Ishikawa (cell line): ENCODE data around the gene GLIS2.

Experiments used
- CEBPB ChIP-seq: IDR thresholded peaks from 2 replicates; pipeline ENCODE4 v1.6.1; 2012
- CREB1 ChIP-seq: IDR thresholded peaks from 2 replicates; pipeline ENCODE4 v1.6.1; 2012; ENCODE audit warnings: low read depth
- EGR1 ChIP-seq: IDR thresholded peaks from 2 replicates; pipeline ENCODE4 v1.6.1; 2012
- EP300 ChIP-seq: IDR thresholded peaks from 2 replicates; pipeline ENCODE4 v1.6.1; 2012; ENCODE audit warnings: borderline replicate concordance
- FOXM1 ChIP-seq: IDR thresholded peaks from 2 replicates; pipeline ENCODE4 v1.6.1; 2012; ENCODE audit warnings: low read depth, borderline replicate concordance
- MAX ChIP-seq: IDR thresholded peaks from 2 replicates; pipeline ENCODE4 v1.6.1; 2012
- NFIC ChIP-seq: IDR thresholded peaks from 2 replicates; pipeline ENCODE4 v1.6.1; 2012
- RAD21 ChIP-seq: IDR thresholded peaks from 2 replicates; pipeline ENCODE4 v1.6.1; 2012; ENCODE audit warnings: low read depth
- REST ChIP-seq: IDR thresholded peaks from 2 replicates; pipeline ENCODE4 v1.6.1; 2012; ENCODE audit warnings: low read depth, mild to moderate bottlenecking
- TAF1 ChIP-seq: IDR thresholded peaks from 2 replicates; pipeline ENCODE4 v1.6.1; 2012; ENCODE audit warnings: low read depth, mild to moderate bottlenecking
- TCF12 ChIP-seq: IDR thresholded peaks from 2 replicates; pipeline ENCODE4 v1.6.1; 2012; ENCODE audit warnings: low read depth
- TEAD4 ChIP-seq: IDR thresholded peaks from 2 replicates; pipeline ENCODE4 v1.6.1; 2012
- USF1 ChIP-seq: IDR thresholded peaks from 2 replicates; pipeline ENCODE4 v1.6.1; 2012
- YY1 ChIP-seq: IDR thresholded peaks from 2 replicates; pipeline ENCODE4 v1.6.1; 2012; ENCODE audit warnings: low read depth
- ZBTB7A ChIP-seq: IDR thresholded peaks from 2 replicates; pipeline ENCODE4 v1.6.1; 2012; ENCODE audit warnings: low read depth

The GLIS2 gene

GRCh38 chr16:4338712-4339299 is 22.9 kb downstream of the GLIS2 start:
- TF ChIP-seq FOXM1 (no peak), EGR1 (no peak), USF1 (no peak), YY1 (no peak), REST (no peak)

- TF ChIP-seq YY1, result no peak
- TF ChIP-seq TEAD4, result no peak
- TF ChIP-seq NFIC, result no peak
- TF ChIP-seq TCF12, result no peak
- TF ChIP-seq ZBTB7A, result no peak
- no peak for TF ChIP-seq EP300
- TF ChIP-seq FOXM1, result no peak
- TF ChIP-seq CEBPB, result no peak
- no peak for TF ChIP-seq RAD21
- TF ChIP-seq MAX, result no peak
- no peak for TF ChIP-seq USF1
- no peak for TF ChIP-seq REST
- no peak for TF ChIP-seq CREB1
- no peak for TF ChIP-seq TAF1
- TF ChIP-seq EGR1, result no peak
Observed at GRCh38 chr16:4339455-4339854, 23.6 kb downstream of the GLIS2 start.

- TF ChIP-seq USF1 (no peak), NFIC (peak; percentile 78), RAD21 (peak; percentile 33; the same call in 1 of the 2 replicates)
Observed at GRCh38 chr16:4339909-4340308, 24.0 kb downstream of the GLIS2 start.

- TF ChIP-seq RAD21 (no peak), TEAD4 (no peak), CEBPB (no peak), USF1 (no peak), ZBTB7A (no peak), REST (no peak), CREB1 (no peak), TAF1 (no peak), YY1 (no peak), MAX (no peak)
Observed at GRCh38 chr16:4340443-4340842, 24.6 kb downstream of the GLIS2 start.
